Mesenchymal stem cell (in vitro differentiated cells and primary cell): ENCODE data around the gene MACO1.
"Not testable (repeated sequence)": the region's sequence is repeated elsewhere in the genome, so short reads cannot be mapped to it uniquely, and the experiment has no call there.

Experiments used
- DNase-seq: peaks from one replicate; pipeline ENCODE4 v3.0.0-alpha.2; 2013
- H2AFZ ChIP-seq: one replicate; pipeline ENCODE4 v1.6.1; 2013; ENCODE audit warnings: low read depth, mild to moderate bottlenecking, control low read depth, inconsistent platforms, low read length, moderate library complexity
- H2AK5ac ChIP-seq: 2 replicates; pipeline ENCODE4 v1.6.1; 2013; ENCODE audit warnings: low read length, moderate library complexity, mild to moderate bottlenecking, inconsistent platforms; ENCODE audit not compliant: severe bottlenecking
- H2BK120ac ChIP-seq: one replicate; pipeline ENCODE4 v1.6.1; 2013; ENCODE audit warnings: low read depth, mild to moderate bottlenecking, inconsistent platforms, low read length, moderate library complexity
- H2BK12ac ChIP-seq, 2 experiments: one replicate each; pipeline ENCODE4 v1.6.1; 2013; ENCODE audit warnings: inconsistent platforms in 2 of 2, low read length in 2 of 2, mild to moderate bottlenecking in 2 of 2, moderate library complexity in 2 of 2, control low read depth in 1 of 2
- H2BK15ac ChIP-seq: one replicate; pipeline ENCODE4 v1.6.1; 2013; ENCODE audit warnings: mild to moderate bottlenecking, low read depth, inconsistent platforms; ENCODE audit not compliant: poor library complexity, severe bottlenecking
- H2BK5ac ChIP-seq: 2 replicates; pipeline ENCODE4 v1.6.1; 2013; ENCODE audit warnings: low read depth, mild to moderate bottlenecking, low read length, control low read depth, inconsistent platforms; ENCODE audit not compliant: poor library complexity, severe bottlenecking
- H3K14ac ChIP-seq, 2 experiments: one replicate each; pipeline ENCODE4 v1.6.1; 2013; ENCODE audit warnings: inconsistent platforms in 2 of 2, low read length in 2 of 2, control low read depth in 1 of 2, mild to moderate bottlenecking in 1 of 2, moderate library complexity in 1 of 2
- H3K18ac ChIP-seq, 2 experiments: one replicate each; pipeline ENCODE4 v1.6.1; 2013; ENCODE audit warnings: inconsistent platforms in 2 of 2, low read length in 2 of 2, control low read depth in 1 of 2, low read depth in 1 of 2, mild to moderate bottlenecking in 1 of 2
- H3K23ac ChIP-seq, 2 experiments: one replicate each; pipeline ENCODE4 v1.6.1; 2013; ENCODE audit warnings: inconsistent platforms in 2 of 2, low read length in 2 of 2, mild to moderate bottlenecking in 2 of 2, moderate library complexity in 2 of 2, control low read depth in 1 of 2
- H3K27ac ChIP-seq: 2 replicates; pipeline ENCODE4 v1.5.1; 2013; ENCODE audit warnings: mild to moderate bottlenecking, moderate library complexity, low read length, control low read depth, inconsistent platforms; ENCODE audit not compliant: poor library complexity, severe bottlenecking
- H3K27me3 ChIP-seq, 2 experiments: 2 replicates each; pipeline versions ENCODE4 v1.6.1 to v1.7.0; 2013; ENCODE audit warnings: low read length in 2 of 2, mild to moderate bottlenecking in 2 of 2, moderate library complexity in 2 of 2, control low read depth in 1 of 2, inconsistent platforms in 1 of 2; ENCODE audit not compliant: control insufficient read depth in 1 of 2, insufficient read depth in 1 of 2
- H3K36me3 ChIP-seq, 2 experiments: 2 replicates each; pipeline versions ENCODE4 v1.6.1 to v1.7.0; 2013; ENCODE audit warnings: low read length in 2 of 2, control low read depth in 1 of 2, inconsistent platforms in 1 of 2, low read depth in 1 of 2, mild to moderate bottlenecking in 1 of 2; ENCODE audit not compliant: insufficient read depth in 2 of 2, control insufficient read depth in 1 of 2
- H3K4ac ChIP-seq, 2 experiments: one replicate each; pipeline ENCODE4 v1.6.1; 2013; ENCODE audit warnings: inconsistent platforms in 2 of 2, low read length in 2 of 2, mild to moderate bottlenecking in 2 of 2, moderate library complexity in 2 of 2, control low read depth in 1 of 2, low read depth in 1 of 2
- H3K4me1 ChIP-seq: 2 replicates; pipeline ENCODE4 v1.6.1; 2013; ENCODE audit warnings: low read depth, low read length, control low read depth; ENCODE audit not compliant: control insufficient read depth, insufficient read depth
- H3K4me2 ChIP-seq: 2 replicates; pipeline ENCODE4 v1.6.1; 2013; ENCODE audit warnings: low read length, mild to moderate bottlenecking, inconsistent platforms; ENCODE audit not compliant: poor library complexity, severe bottlenecking
- H3K4me3 ChIP-seq, 2 experiments: 2 replicates each; pipeline versions ENCODE4 v1.5.1 to v1.7.0; 2013; ENCODE audit warnings: low read length in 2 of 2, mild to moderate bottlenecking in 2 of 2, control low read depth in 1 of 2, low read depth in 1 of 2; ENCODE audit not compliant: insufficient read depth in 1 of 2
- H3K79me1 ChIP-seq: replicated peaks from 2 replicates; pipeline ENCODE4 v1.6.1; 2013; ENCODE audit warnings: mild to moderate bottlenecking, control low read depth, low read length, inconsistent platforms; ENCODE audit not compliant: poor library complexity, severe bottlenecking
- H3K9ac ChIP-seq: 2 replicates; pipeline ENCODE4 v1.7.0; 2013; ENCODE audit warnings: mild to moderate bottlenecking, low read length, moderate library complexity
- H3K9me3 ChIP-seq: 2 replicates; pipeline ENCODE4 v1.7.0; 2013; ENCODE audit warnings: mild to moderate bottlenecking, low read length; ENCODE audit not compliant: control insufficient read depth
- H4K8ac ChIP-seq: one replicate; pipeline ENCODE4 v1.6.1; 2013; ENCODE audit warnings: inconsistent platforms, mild to moderate bottlenecking, low read length, moderate library complexity
- H4K91ac ChIP-seq: one replicate; pipeline ENCODE4 v1.6.1; 2013; ENCODE audit warnings: mild to moderate bottlenecking, low read length, inconsistent platforms
- WGBS: methylation state at CpG from one replicate; pipeline ENCODE4 v1.1.7; 2013; ENCODE audit warnings: mixed read lengths; 5-methylcytosine and 5-hydroxymethylcytosine counted together

The MACO1 gene

GRCh38 chr1:25405731-25406305 lies 24.9 kb upstream of the MACO1 start:
- not testable (repeated sequence) for H2BK12ac ChIP-seq, H3K23ac ChIP-seq, H3K4me1 ChIP-seq, H3K27me3 ChIP-seq, H3K18ac ChIP-seq, H3K79me1 ChIP-seq, H3K9ac ChIP-seq, H3K4me2 ChIP-seq, H4K91ac ChIP-seq, H3K4me3 ChIP-seq, DNase-seq, H2BK15ac ChIP-seq, H3K27ac ChIP-seq, H2AFZ ChIP-seq, H3K14ac ChIP-seq, H3K36me3 ChIP-seq, H2BK5ac ChIP-seq, H2BK120ac ChIP-seq, H3K4ac ChIP-seq, H4K8ac ChIP-seq, H3K9me3 ChIP-seq, H2AK5ac ChIP-seq
- no CpG with 5 or more reads among the region's 12 CpGs for WGBS

- 94% methylated on average over 5 of the region's 10 CpGs for WGBS
- not testable (repeated sequence) for H3K9me3 ChIP-seq, H3K36me3 ChIP-seq
These were observed 20.9 kb upstream of the MACO1 start for GRCh38 chr1:25409641-25410427.

DNA sequence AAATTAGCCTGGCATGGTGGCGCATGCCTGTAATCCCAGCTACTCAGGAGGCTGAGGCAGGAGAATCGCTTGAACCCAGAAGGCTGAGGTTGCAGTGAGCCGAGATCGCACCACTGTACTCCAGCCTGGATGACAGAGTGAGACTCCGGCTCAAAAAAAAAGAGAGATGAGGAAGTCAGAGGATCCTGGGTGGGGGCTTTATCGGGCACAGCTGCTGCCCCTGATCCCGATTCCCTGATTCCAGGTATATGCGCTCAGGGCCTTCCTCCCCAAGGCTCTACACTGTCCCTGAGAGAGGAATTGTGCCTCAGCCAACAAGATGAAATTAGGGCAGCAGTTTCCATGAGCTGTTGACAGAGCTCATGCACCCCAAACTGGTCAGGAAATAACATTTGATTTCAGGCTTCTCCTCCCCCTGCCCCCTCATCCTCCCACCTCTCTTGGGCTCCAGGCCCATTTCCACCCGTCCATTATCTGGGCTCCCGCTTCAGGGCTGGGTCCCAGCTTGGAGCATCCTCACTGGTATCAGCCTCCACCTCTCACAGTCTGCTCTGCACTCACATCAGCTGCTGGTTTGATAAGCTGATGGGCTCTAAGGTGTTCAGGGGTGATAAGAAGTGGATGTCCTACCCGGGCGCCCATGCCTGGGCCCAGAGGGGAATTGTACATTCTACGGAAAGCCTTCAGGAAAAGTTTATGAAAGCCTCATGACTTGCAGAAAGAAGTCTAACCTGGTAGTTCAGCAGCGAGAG lies 17.6 kb upstream of the MACO1 start:
- H3K36me3 ChIP-seq, H4K8ac ChIP-seq, H3K27ac ChIP-seq, H3K4me3 ChIP-seq, H3K4me2 ChIP-seq, H3K9ac ChIP-seq, H2AFZ ChIP-seq, H2BK12ac ChIP-seq, H2BK5ac ChIP-seq, H4K91ac ChIP-seq, H3K18ac ChIP-seq, H3K27me3 ChIP-seq, H3K4me1 ChIP-seq, H2BK15ac ChIP-seq, H3K23ac ChIP-seq, H2BK120ac ChIP-seq, H3K9me3 ChIP-seq, H3K79me1 ChIP-seq, H3K14ac ChIP-seq, DNase-seq, H3K4ac ChIP-seq, H2AK5ac ChIP-seq: not testable (repeated sequence)
- WGBS = 100% methylated on average over 5 of the region's 14 CpGs

More at GRCh38 chr1:25409641-25410427, 20.9 kb upstream of the MACO1 start:
- not testable (repeated sequence) for H3K79me1 ChIP-seq, H2BK15ac ChIP-seq, H3K27me3 ChIP-seq, H2BK12ac ChIP-seq, H3K23ac ChIP-seq, H3K27ac ChIP-seq, H2BK5ac ChIP-seq, H3K4ac ChIP-seq, H3K4me1 ChIP-seq, H3K4me3 ChIP-seq, DNase-seq, H3K4me2 ChIP-seq, H3K9ac ChIP-seq, H2AFZ ChIP-seq, H4K91ac ChIP-seq, H2BK120ac ChIP-seq, H3K18ac ChIP-seq, H4K8ac ChIP-seq, H3K14ac ChIP-seq, H2AK5ac ChIP-seq

DNA sequence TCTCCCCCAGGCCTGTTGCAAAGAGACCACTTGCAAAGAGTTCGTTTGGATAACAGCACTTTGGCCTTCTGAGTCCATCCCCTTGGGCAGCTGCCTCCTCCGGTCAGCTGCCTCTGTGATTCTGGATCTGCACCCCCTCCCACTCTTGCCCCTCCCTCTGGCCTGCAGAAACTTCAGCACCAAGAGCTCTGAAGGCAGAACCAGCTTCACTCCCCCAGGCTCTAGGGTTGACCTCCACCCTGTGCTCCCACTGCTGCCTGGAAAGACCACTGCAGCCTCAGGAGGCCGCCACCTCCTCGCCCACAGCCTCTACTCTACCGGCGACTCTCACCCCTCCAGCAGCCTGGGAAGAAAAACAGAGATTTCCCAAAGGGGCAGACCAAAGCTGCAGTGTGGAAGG lies 16.5 kb upstream of the MACO1 start:
- H3K9ac ChIP-seq, H2BK15ac ChIP-seq, H3K36me3 ChIP-seq, H2BK12ac ChIP-seq, DNase-seq, H3K4ac ChIP-seq, H3K14ac ChIP-seq, H3K27ac ChIP-seq, H3K4me2 ChIP-seq, H4K91ac ChIP-seq, H3K9me3 ChIP-seq, H4K8ac ChIP-seq, H3K27me3 ChIP-seq, H3K79me1 ChIP-seq, H3K4me3 ChIP-seq, H2BK120ac ChIP-seq, H3K23ac ChIP-seq, H2AK5ac ChIP-seq, H3K4me1 ChIP-seq, H3K18ac ChIP-seq, H2AFZ ChIP-seq, H2BK5ac ChIP-seq: not testable (repeated sequence)
- WGBS = 67% methylated on average over 1 of the region's 6 CpGs
